Prostate gland (tissue), 2 donors: Measurements from ENCODE around the gene SFT2D1.

Experiments used
- POLR2A ChIP-seq: fragments of 450-650 bp; IDR thresholded peaks from one replicate; pipeline ENCODE4 v1.6.1; 2016; ENCODE audit warnings: antibody characterized with exemption, mild to moderate bottlenecking
- POLR2AphosphoS5 ChIP-seq: sonication (generic); formaldehyde crosslinking; IDR thresholded peaks from one replicate; pipeline ENCODE4 v1.6.1; 2017; ENCODE audit warnings: antibody characterized with exemption
- TF ChIP-seq, protein P1 (sequence below), 4 experiments: fragments of 200-600 bp in 2 of 4; fragments of 450-650 bp in 2 of 4; sonication (generic) in 2 of 4; IDR thresholded peaks; 1 replicate in 3 of 4; 2 replicates in 1 of 4; pipeline ENCODE4 v1.5.1; 2016 to 2019; ENCODE audit warnings: antibody characterized with exemption in 4 of 4, mild to moderate bottlenecking in 2 of 4, moderate library complexity in 2 of 4

DNA sequence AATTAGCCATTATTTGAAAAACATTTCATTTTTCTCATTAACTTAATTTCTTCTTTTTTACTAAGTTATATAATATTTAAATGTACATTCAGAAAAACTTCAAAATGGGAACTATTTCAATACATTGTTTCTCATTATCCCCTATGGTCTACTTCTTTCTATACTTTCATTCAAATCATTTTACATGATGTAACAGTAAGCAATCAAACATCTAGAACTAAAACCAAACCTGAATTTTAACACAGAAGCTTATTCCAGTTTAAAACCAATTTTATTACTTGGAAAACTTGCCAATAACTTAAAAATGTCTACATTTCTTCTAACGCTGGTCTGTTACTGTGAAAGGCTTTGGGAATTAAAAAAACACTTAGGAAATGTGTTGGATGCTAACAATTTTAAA lies 29.5 kb downstream of the SFT2D1 start:
- TF ChIP-seq, protein P1, sequence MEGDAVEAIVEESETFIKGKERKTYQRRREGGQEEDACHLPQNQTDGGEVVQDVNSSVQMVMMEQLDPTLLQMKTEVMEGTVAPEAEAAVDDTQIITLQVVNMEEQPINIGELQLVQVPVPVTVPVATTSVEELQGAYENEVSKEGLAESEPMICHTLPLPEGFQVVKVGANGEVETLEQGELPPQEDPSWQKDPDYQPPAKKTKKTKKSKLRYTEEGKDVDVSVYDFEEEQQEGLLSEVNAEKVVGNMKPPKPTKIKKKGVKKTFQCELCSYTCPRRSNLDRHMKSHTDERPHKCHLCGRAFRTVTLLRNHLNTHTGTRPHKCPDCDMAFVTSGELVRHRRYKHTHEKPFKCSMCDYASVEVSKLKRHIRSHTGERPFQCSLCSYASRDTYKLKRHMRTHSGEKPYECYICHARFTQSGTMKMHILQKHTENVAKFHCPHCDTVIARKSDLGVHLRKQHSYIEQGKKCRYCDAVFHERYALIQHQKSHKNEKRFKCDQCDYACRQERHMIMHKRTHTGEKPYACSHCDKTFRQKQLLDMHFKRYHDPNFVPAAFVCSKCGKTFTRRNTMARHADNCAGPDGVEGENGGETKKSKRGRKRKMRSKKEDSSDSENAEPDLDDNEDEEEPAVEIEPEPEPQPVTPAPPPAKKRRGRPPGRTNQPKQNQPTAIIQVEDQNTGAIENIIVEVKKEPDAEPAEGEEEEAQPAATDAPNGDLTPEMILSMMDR (IDR thresholded peaks at IDR 0.05) = no peak
- TF ChIP-seq POLR2A = no peak
- no peak for TF ChIP-seq POLR2AphosphoS5
